Measurements from ENCODE around the gene HIC2.
A peak's percentile ranks its signal among the peaks of the same experiment; 100 is the strongest.

The HIC2 gene

DNA sequence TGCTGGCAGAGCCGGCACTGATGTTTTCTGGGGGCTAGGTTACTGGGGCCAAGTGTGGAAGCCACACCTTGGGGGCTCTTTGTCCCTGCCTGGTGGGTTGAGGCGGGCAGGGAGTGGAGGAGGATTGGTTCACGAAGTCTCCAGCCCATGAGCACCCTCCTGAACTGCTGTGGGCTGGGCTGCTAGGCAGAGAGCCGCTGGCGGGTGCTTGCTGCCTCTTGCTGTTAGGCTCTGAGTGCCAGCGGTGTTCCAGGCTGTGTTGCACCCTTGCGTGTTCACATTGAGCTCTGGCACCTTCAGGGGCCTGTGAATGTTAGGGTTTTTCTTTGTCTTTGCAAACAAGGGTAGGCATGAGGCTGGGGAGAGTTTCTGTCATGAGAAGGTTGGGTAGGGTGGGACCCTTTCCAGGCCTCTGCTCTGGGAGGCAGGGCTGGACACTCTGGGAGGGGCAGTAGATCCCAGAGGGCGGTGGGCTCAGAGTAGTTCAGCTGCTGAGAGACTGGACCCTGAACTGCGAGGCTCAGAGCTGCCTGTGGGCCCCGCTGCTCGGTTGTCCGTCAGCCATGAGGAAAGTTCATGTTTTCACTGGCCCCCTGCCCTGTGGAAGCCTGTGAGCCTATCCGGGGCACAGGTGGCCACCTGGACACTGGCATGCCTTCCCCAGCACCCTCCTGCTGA, 26.0 kb downstream of the HIC2 start (continued):
- TF ChIP-seq, protein P1, sequence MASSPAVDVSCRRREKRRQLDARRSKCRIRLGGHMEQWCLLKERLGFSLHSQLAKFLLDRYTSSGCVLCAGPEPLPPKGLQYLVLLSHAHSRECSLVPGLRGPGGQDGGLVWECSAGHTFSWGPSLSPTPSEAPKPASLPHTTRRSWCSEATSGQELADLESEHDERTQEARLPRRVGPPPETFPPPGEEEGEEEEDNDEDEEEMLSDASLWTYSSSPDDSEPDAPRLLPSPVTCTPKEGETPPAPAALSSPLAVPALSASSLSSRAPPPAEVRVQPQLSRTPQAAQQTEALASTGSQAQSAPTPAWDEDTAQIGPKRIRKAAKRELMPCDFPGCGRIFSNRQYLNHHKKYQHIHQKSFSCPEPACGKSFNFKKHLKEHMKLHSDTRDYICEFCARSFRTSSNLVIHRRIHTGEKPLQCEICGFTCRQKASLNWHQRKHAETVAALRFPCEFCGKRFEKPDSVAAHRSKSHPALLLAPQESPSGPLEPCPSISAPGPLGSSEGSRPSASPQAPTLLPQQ (tag by site-specific recombination; IDR thresholded peaks at IDR 0.05): peak; percentile 30; the same call in 1 of the 2 replicates
- TF ChIP-seq ZNF37A (tag by site-specific recombination; IDR thresholded peaks at IDR 0.05) (no peak), HOXC10 (CRISPR knock-in tag; IDR thresholded peaks at IDR 0.05) (no peak), ZNF140 (tag by site-specific recombination; IDR thresholded peaks at IDR 0.05) (no peak), OVOL3 (tag by site-specific recombination; IDR thresholded peaks at IDR 0.05) (no peak), ZNF280D (tag by site-specific recombination; IDR thresholded peaks at IDR 0.05) (no peak), ZEB2 (tag by site-specific recombination; IDR thresholded peaks at IDR 0.05) (no peak), ZNF670 (tag by site-specific recombination; IDR thresholded peaks at IDR 0.05; ENCODE audit: low read depth) (no peak), ZBTB49 (tag by site-specific recombination; IDR thresholded peaks at IDR 0.05; ENCODE audit: low read depth) (no peak), BCL11A (tag by site-specific recombination; IDR thresholded peaks at IDR 0.05; ENCODE audit: low read depth) (no peak), EGR2 (tag by site-specific recombination; IDR thresholded peaks at IDR 0.05; ENCODE audit: low read depth) (no peak), MYNN (tag by site-specific recombination; IDR thresholded peaks at IDR 0.05; ENCODE audit: borderline replicate concordance) (no peak), ZXDB (tag by site-specific recombination; IDR thresholded peaks at IDR 0.05) (no peak), ZNF157 (tag by site-specific recombination; IDR thresholded peaks at IDR 0.05) (no peak), ZNF518A (tag by site-specific recombination; conservative IDR thresholded peaks at IDR 0.05; ENCODE audit: low read depth) (no peak), KLF16 (tag by site-specific recombination; IDR thresholded peaks at IDR 0.05) (no peak)
- TF ChIP-seq, protein P2, sequence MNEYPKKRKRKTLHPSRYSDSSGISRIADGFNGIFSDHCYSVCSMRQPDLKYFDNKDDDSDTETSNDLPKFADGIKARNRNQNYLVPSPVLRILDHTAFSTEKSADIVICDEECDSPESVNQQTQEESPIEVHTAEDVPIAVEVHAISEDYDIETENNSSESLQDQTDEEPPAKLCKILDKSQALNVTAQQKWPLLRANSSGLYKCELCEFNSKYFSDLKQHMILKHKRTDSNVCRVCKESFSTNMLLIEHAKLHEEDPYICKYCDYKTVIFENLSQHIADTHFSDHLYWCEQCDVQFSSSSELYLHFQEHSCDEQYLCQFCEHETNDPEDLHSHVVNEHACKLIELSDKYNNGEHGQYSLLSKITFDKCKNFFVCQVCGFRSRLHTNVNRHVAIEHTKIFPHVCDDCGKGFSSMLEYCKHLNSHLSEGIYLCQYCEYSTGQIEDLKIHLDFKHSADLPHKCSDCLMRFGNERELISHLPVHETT (tag by site-specific recombination; IDR thresholded peaks at IDR 0.05): no peak

Measured in HEK293 (cell line).